HG02884 (cell line): Measurements from ENCODE around the gene METTL9.
"Not testable (repeated sequence)": the region's sequence is repeated elsewhere in the genome, so short reads cannot be mapped to it uniquely, and the experiment has no call there.

Source experiments
- ATAC-seq: cut with Tn5 transposase; IDR thresholded peaks from one replicate; pipeline ENCODE4 v1.9.1; 2021; ENCODE audit warnings: mild to moderate bottlenecking, moderate library complexity; ENCODE audit not compliant: unreplicated experiment

METTL9 gene

GRCh38 chr16:21599122-21600030 is at the start of gene METTL9:
Gene METTL9, plus strand, starts transcription at chr16:21599577. Its CDS starts 157 bp downstream, at chr16:21599734.
- peak; percentile 79 for ATAC-seq

GRCh38 chr16:21549975-21550374 is 49.4 kb upstream of the METTL9 start:
- ATAC-seq: not testable (repeated sequence)

- not testable (repeated sequence) for ATAC-seq
Observed at GRCh38 chr16:21550435-21550834, 48.9 kb upstream of the METTL9 start.

- ATAC-seq: not testable (repeated sequence)
Observed at GRCh38 chr16:21551076-21551475, 48.3 kb upstream of the METTL9 start.

- not testable (repeated sequence) for ATAC-seq
Observed at GRCh38 chr16:21551600-21551999, 47.8 kb upstream of the METTL9 start.

GRCh38 chr16:21553481-21554296 is 45.7 kb upstream of the METTL9 start:
- ATAC-seq: not testable (repeated sequence)

GRCh38 chr16:21554795-21555585 is 44.4 kb upstream of the METTL9 start:
- ATAC-seq: peak; percentile 96

GRCh38 chr16:21555621-21556020 is 43.8 kb upstream of the METTL9 start:
- ATAC-seq: not testable (repeated sequence)

GRCh38 chr16:21556026-21556595 is 43.3 kb upstream of the METTL9 start:
- not testable (repeated sequence) for ATAC-seq

GRCh38 chr16:21556651-21557241 is 42.6 kb upstream of the METTL9 start:
- ATAC-seq: not testable (repeated sequence)

GRCh38 chr16:21560462-21560861 is 38.9 kb upstream of the METTL9 start:
- no peak for ATAC-seq

GRCh38 chr16:21563676-21564075 is 35.7 kb upstream of the METTL9 start:
- ATAC-seq: no peak

- ATAC-seq: not testable (repeated sequence)
Observed at GRCh38 chr16:21564367-21564766, 35.0 kb upstream of the METTL9 start.

GRCh38 chr16:21565507-21565860 is 33.9 kb upstream of the METTL9 start:
- no peak for ATAC-seq

- ATAC-seq: no peak
Observed at GRCh38 chr16:21565861-21566669, 33.3 kb upstream of the METTL9 start.

- ATAC-seq: no peak
Observed at GRCh38 chr16:21566891-21567414, 32.4 kb upstream of the METTL9 start.

GRCh38 chr16:21567496-21567895 is 31.9 kb upstream of the METTL9 start:
- not testable (repeated sequence) for ATAC-seq

GRCh38 chr16:21568502-21569189 is 30.7 kb upstream of the METTL9 start:
- ATAC-seq: no peak

- no peak for ATAC-seq
Observed at GRCh38 chr16:21570676-21571017, 28.7 kb upstream of the METTL9 start.
